Measurements from ENCODE around the gene SLC30A2.
"Not testable (repeated sequence)": the region's sequence is repeated elsewhere in the genome, so short reads cannot be mapped to it uniquely, and the experiment has no call there.

The SLC30A2 gene

GRCh38 chr1:26045722-26046245, at the start of gene SLC30A2:
Gene SLC30A2, minus strand, starts transcription at chr1:26046118. Its CDS starts 222 bp downstream, at chr1:26045896.
- DNase-seq: peak; percentile 49

- peak; percentile 51 for DNase-seq
Measured at GRCh38 chr1:26094677-26095383, 48.9 kb upstream of the SLC30A2 start.

GRCh38 chr1:26094076-26094669, 48.3 kb upstream of the SLC30A2 start:
- peak; percentile 11 for DNase-seq

GRCh38 chr1:26093569-26093968, 47.7 kb upstream of the SLC30A2 start:
- not testable (repeated sequence) for DNase-seq

- DNase-seq: no peak
Measured at GRCh38 chr1:26092422-26092821, 46.5 kb upstream of the SLC30A2 start.

GRCh38 chr1:26090893-26091292, 45.0 kb upstream of the SLC30A2 start:
- no peak for DNase-seq

GRCh38 chr1:26089125-26089524, 43.2 kb upstream of the SLC30A2 start:
- no peak for DNase-seq

- no peak for DNase-seq
Measured at GRCh38 chr1:26084844-26085243, 38.9 kb upstream of the SLC30A2 start.

GRCh38 chr1:26084091-26084561, 38.2 kb upstream of the SLC30A2 start:
- no peak for DNase-seq

GRCh38 chr1:26083208-26083607, 37.3 kb upstream of the SLC30A2 start:
- DNase-seq: no peak

- DNase-seq: no peak
Measured at GRCh38 chr1:26082020-26082350, 36.1 kb upstream of the SLC30A2 start.

- no peak for DNase-seq
Measured at GRCh38 chr1:26081267-26082019, 35.5 kb upstream of the SLC30A2 start.

- DNase-seq: no peak
Measured at GRCh38 chr1:26079960-26080814, 34.3 kb upstream of the SLC30A2 start.

GRCh38 chr1:26079178-26079563, 33.3 kb upstream of the SLC30A2 start:
- no peak for DNase-seq

- no peak for DNase-seq
Measured at GRCh38 chr1:26078286-26079177, 32.6 kb upstream of the SLC30A2 start.

GRCh38 chr1:26077524-26077923, 31.6 kb upstream of the SLC30A2 start:
- no peak for DNase-seq

GRCh38 chr1:26075421-26076144, 29.7 kb upstream of the SLC30A2 start:
- no peak for DNase-seq

GRCh38 chr1:26072305-26072704, 26.4 kb upstream of the SLC30A2 start:
- no peak for DNase-seq

GRCh38 chr1:26070963-26071342, 25.0 kb upstream of the SLC30A2 start:
- no peak for DNase-seq

GRCh38 chr1:26070296-26070962, 24.5 kb upstream of the SLC30A2 start:
- DNase-seq: no peak

- DNase-seq: no peak
Measured at GRCh38 chr1:26069941-26070295, 24.0 kb upstream of the SLC30A2 start.
